ENCODE results near the gene RAE1. TPM values are rescaled to one million over a fixed set of nuclear protein-coding genes. Genes with fewer than 3 reads are reported as not detected.

Gene RAE1
- total RNA-seq: 10 to 100 TPM; 31.1 to 31.9 TPM

GRCh38 chr20:57351042-57351783, at the start of gene RAE1:
Gene RAE1 (plus strand): TSS chr20:57351255. CDS start chr20:57354039, 2,784 bp downstream.

GRCh38 chr20:57329608-57330221, 21.3 kb upstream of the RAE1 start, which contains the start of gene SPO11:
Gene SPO11 (plus strand): TSS chr20:57329803. CDS start chr20:57329868, 65 bp downstream.

GRCh38 chr20:57390604-57391438, 39.8 kb downstream of the RAE1 start, which contains the start of gene RBM38:
Gene RBM38 (plus strand): TSS chr20:57391396. CDS start chr20:57391582, 186 bp downstream.

Small RNA genes lying within 50 kb of the gene (microRNA-seq; reads per million reads assigned to microRNA genes)
- not detected for gene MIR4325 (ENCODE audit: borderline microRNAs expressed, borderline replicate concordance)

Other genes starting within 250 kb of the RAE1 start
- gene BMP7, start 84.6 kb upstream of the RAE1 start, total RNA-seq: not detected
- gene SPO11, start 21.5 kb upstream of the RAE1 start, total RNA-seq: not detected
- 100 to 1,000 TPM; 133 TPM for gene RBM38, start 40.1 kb downstream of the RAE1 start, total RNA-seq
- gene CTCFL, start 173.9 kb downstream of the RAE1 start, total RNA-seq: not detected
- not detected for gene PCK1, start 209.9 kb downstream of the RAE1 start, total RNA-seq